NCI-H1105 (cell line): Measurements from ENCODE around the gene IP6K3.

Source experiments
- DNase-seq: peaks from one replicate; lab custom pipeline; 2025; lab: John Stamatoyannopoulos, UW

The IP6K3 gene

DNA sequence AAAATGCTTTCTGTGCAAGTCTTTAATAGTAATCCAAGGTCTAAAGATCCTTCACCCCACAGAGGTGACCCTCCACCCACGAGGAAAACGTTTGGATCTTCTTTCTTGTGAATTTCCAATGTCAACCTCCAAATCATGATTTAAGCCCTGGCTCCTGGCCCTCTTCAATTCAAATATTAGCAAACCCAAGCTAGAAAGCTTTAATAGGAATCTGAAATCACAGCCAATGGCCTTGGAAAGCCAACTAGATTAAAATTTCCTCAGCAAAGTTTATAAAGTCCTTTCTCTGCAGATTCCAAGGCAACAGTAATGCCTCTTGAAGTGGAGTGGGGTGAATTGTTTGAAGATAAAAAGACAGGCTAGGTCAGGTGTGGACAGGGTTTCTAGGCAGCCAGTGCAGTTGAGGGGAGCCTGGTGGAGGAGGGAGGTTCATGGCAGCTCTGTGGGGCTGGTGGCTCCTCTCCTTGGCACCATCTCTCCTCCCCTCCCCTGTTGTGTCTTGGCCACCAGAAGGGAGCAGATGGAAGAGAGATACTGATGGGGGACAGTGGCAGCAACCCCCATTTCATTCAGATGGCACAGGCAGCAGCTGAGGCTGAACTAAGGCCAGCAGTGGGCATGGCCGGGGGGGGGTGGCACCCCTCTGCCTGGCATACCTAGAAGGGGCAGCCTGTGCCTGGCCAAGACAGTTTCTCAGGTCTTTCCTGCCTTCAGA, 23.2 kb downstream of the IP6K3 start:
- DNase-seq = no peak

DNA sequence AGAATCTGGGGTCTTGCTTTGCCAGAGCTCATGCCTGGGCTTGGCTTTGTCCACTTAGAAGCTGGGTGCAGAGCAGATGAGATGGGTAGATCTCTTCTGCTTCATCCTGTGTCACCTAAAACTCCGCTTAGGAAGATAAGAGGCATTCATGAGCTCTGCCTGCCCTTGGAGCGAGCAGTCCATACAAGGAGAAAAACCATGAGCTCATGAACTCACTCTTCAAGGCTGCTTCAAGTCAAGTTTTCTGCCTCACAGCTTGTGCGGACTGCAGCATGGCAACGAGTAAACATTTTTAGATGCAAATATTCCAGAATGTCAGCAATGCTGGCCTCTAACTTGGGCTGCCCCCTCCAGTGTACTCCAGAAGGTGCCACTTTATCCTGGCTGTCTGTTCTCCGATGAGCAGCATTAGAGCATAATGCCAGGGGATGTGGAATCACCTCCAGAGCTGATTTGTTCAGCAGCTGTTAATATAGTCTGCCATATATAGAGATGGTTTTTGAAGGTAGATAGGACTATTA, 24.5 kb downstream of the IP6K3 start:
- no peak for DNase-seq

DNA sequence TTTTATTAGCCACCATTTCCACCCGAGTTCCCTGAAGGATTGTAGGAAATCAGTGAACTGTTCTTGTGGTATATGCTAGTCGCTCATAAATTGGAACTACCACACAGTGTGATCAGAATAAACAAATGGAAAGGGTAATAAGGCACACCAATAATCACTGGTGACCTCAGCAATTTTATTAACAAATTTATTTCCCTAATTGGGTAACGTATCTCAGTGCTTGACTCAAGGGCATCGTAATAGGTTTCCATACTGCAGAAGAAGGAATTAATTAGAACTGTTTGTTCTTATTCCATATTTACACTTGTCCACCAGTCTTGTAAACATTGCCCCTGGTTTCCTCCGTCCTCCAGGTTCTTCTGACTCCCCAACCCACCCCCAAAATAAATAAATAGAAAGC, 25.2 kb downstream of the IP6K3 start:
- DNase-seq = no peak

DNA sequence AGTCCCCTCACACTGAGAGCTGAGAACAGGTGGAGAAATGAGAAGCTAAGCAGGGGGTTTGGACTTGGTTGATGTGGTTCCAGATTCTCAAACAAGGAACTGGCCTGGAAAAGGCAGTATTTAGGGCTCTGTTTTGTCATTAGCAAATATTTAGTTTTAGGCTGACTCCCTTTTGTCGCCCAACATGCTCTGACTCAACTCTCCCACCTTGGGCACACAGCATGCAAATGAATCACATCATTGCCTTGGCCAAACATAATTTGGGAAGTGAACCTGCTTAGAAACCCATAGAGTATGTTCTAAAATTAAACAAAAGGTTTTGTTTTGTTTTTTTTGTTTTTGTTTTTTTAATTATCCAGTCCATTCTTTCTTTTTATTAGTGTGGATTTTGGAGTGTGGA, 25.7 kb downstream of the IP6K3 start:
- no peak for DNase-seq

- DNase-seq = no peak
Observed at GRCh38 chr6:33719326-33719987, 27.2 kb downstream of the IP6K3 start.

- DNase-seq = no peak
Observed at GRCh38 chr6:33718713-33719112, 28.0 kb downstream of the IP6K3 start.

DNA sequence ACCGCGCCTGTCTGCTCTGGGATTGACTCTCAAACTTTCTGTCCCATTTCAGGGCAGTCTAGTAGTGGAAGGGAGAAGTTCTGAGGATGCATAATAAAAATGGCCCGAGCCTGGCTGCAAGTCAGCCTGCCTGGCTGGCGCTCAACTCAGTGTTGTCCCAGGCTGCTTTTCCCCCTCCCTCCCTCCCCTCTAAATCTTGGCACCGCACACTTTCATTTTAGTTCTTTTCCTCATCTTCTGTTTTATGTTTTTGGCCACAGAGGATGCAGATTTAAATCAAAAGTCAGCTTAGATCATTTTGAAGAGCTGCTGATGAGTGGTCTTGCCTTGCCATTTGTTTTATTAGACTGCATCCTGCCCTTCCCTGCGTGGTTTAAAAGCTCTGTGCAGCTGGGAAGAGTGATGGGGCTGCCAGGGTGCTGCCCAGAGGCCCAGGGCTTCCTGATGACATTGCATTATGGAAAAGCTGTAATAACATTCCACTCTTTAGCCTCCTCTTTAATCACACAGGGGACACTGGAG, 28.7 kb downstream of the IP6K3 start:
- no peak for DNase-seq

GRCh38 chr6:33716890-33717632, 29.6 kb downstream of the IP6K3 start:
- no peak for DNase-seq

- no peak for DNase-seq
Observed at GRCh38 chr6:33716379-33716778, 30.3 kb downstream of the IP6K3 start.

- DNase-seq = no peak
Observed at GRCh38 chr6:33714385-33715040, 32.2 kb downstream of the IP6K3 start.

DNA sequence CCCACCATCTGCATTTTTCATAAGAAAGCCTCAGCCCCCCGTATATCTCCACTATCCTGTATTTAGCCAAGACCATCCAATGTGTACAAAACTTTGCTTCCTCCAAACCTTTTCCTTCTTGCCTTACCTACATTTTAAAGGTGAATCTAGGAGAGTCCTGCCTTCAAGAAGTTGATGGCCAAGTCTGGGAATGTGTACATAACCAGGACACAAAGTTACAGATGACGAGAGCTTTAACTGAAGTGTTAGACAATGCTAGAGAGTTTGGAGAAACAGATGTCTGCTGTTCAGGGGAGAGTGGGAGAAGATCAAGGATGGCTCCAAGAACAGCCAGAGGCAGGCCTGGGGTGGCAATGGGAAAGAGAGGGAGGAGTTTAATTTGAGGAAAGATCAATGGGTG, 32.9 kb downstream of the IP6K3 start:
- no peak for DNase-seq

GRCh38 chr6:33712914-33713313, 33.8 kb downstream of the IP6K3 start:
- DNase-seq = no peak

GRCh38 chr6:33711140-33712129, 35.3 kb downstream of the IP6K3 start, which contains the start of gene UQCC2:
UQCC2 (minus strand) TSS chr6:33711700; CDS start chr6:33711686, 14 bp downstream.
- peak; percentile 97 for DNase-seq

GRCh38 chr6:33710296-33711121, 36.2 kb downstream of the IP6K3 start:
- no peak for DNase-seq

DNA sequence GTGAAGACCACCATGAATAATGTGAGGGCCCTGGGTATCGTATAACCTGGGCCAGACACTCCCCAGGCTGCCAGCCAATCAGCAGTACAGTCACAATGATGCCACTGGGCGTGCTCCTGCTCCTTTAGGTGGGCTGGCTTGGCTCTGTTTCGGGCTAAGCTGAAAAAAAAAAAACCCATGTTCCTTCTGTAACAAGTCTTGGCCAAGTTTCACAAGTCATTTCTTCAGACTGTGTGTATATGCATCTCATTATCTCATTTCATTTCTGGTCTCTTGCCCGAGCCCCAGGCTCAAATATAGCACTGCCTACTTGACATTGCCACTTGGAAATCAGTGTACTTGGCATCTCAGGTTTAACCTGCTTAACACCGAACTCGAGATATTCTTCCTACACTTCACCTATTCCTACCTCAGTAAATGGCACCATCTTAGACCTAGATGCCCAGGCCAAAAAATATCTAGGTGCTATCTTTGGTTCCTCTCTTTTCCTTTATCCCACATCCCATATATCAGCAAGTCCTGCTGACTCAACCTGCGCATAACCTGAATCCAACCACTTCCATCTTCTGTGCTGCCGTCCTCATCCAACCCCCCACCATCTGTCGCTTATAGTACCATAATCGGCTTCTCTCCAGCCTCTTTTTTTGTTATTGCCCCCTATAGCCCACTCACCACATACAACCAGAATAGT, 37.0 kb downstream of the IP6K3 start:
- DNase-seq = no peak

- no peak for DNase-seq
Observed at GRCh38 chr6:33708516-33709204, 38.0 kb downstream of the IP6K3 start.

- no peak for DNase-seq
Observed at GRCh38 chr6:33707771-33708170, 38.9 kb downstream of the IP6K3 start.

GRCh38 chr6:33705955-33706725, 40.6 kb downstream of the IP6K3 start:
- DNase-seq = no peak
